Stimulated activated CD4-positive, alpha-beta T cell treated with anti-CD3 and anti-CD28 coated beads, Interleukin-15, amount 100 ng/mL, for 48 hours (primary cell): Measurements from ENCODE around the gene ANXA7.
"Not testable (repeated sequence)": the region's sequence is repeated elsewhere in the genome, so short reads cannot be mapped to it uniquely, and the experiment has no call there.

Source experiments
- DNase-seq, 2 donors: peaks; one replicate each; pipeline ENCODE4 v3.0.0-alpha.2; 2020; ENCODE audit warnings: low read depth in 2 of 2

The ANXA7 gene

DNA sequence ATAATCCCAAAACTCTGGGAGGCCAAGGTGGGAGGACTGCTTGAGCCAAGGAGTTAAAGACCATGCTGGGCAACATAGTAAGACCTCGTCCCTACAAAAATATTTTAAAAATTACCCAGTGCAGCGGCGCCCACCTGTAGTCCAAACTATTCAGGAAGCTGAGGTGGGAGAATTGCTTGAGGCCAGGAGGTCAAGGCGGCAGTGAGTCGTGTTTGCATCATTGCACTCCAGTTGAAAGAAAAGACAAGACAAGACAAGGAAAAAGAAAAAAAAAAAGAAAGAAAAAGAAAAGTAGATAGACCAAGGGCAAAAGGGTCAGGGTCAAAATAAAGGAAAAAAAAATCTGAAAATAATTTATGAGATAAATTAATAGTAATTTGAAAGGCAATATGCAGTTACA lies 5.8 kb downstream of the ANXA7 start:
- no peak for DNase-seq

DNA sequence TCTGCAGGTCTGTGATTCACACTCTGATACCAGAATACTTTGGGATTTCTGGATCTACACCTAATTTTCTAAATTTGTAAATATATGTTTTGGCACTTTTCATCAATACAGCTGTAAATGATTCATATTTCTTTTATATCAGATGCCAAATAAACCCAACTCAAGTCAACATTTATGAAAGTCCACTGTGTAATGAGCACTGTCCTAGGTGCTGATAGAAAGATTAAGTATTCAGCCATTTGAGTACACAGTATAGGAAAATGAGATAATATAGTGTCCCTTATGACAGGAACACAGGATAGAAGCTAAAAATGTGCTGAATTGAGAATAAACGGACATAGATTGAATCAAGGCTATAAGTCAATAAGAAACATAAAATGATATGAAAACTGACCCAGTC lies 6.4 kb downstream of the ANXA7 start:
- DNase-seq, result no peak

DNA sequence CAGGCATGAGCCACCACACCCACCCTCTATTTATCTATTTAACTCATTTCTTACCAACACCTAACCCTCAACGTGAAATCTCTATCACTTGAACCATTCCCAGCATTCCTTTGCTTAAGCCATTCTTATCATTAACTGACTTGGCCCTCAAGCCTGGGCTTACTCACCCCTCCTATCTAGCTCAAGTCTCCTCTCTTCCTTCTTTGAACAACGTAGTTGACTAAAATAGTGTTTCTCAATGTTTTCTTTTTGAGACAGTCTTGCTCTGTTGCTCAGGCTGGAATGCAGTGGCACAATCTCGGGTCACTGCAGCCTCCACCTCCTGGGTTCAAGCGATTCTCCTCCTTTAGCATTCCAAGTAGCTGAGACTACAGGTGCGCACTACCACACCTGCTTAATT lies 7.0 kb downstream of the ANXA7 start:
- no peak for DNase-seq

DNA sequence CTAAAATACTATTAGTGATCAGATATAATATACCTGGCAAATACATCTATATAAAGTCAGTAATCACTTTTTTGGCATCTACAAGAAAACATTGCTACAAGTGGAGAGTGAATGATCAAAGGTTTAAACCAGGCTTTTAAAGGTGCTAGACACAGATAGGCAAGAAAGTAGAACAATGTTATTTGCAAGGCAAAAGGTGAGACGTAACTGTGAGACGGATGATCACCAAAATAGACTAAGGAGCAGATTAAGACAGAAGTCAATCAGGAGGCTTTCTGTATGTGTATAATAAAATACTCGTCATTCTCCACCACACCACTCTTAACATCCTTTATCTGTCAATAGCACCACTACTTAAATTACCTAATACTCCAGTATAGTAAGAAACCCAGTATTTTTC lies 8.3 kb downstream of the ANXA7 start:
- no peak for DNase-seq

DNA sequence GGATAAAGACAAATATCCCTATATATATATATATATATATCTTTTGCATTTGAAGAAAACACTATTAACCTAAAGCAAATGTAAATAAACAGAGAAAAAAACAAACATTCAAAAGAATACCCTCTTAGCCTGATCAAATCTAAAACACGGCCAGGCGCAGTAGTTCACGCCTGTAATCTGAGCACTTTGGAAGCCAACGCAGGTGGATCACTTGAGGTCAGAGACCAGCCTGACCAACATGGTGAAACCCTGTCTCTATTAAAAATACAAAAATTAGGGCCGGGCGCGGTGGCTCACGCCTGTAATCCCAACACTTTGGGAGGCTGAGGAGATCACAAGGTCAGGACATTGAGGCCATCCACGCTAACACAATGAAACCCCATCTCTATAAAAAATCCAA lies 9.2 kb downstream of the ANXA7 start:
- DNase-seq, result no peak

DNA sequence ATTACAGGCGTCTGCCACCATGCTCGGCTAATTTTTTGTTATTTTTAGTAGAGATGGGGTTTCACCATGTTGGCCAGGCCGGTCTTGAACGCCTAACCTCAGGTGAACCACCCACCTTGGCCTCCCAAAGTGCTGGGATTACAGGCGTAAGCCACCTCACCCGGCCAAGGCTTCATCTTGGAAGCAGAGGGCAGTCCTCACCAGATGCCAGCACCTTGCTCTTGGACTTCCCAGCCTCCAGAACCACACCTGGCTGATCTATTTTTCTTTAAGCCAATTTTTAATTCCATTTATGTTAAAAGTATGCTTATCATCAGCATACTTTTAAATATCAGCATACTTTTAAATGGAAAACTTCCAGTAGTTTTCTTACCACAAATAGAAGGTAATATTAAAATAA lies 12.2 kb downstream of the ANXA7 start:
- no peak for DNase-seq

DNA sequence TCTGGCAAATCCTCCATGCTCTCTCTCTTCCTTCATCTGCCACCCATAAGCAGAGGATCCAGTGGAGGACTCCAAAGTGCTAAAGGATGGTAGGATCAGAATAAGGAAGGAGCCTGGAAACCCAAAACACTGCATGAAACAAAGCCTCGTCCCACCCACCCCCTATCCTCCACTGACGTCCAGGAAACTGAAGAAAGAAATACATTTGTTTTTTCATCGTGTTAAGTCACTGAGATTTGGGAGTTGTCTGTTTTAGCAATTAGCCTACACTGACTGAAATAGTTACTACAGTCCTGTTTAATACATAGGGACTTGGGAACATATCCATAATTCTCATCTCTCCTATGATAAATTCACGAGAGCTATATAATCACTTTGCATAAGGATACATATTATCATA lies 14.8 kb downstream of the ANXA7 start:
- no peak for DNase-seq

DNA sequence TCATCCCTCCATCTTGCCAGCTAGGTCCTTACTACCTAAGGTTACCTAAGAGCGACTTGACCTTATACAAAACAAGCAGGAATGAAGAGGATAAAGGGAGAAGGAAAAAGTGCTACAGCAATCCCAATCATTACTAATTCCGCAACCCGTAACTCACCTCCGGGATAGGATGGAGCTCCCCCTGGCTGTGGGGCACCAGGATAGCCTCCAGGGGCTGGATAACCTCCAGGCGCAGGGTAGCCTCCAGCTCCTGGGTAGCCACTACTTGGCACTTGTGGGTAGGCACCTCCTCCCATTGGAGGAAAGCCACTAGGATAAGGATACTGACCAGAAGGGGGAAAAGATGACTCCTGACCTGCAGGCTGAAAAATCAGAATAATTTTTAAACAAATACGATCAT lies 15.8 kb downstream of the ANXA7 start:
- no peak for DNase-seq

DNA sequence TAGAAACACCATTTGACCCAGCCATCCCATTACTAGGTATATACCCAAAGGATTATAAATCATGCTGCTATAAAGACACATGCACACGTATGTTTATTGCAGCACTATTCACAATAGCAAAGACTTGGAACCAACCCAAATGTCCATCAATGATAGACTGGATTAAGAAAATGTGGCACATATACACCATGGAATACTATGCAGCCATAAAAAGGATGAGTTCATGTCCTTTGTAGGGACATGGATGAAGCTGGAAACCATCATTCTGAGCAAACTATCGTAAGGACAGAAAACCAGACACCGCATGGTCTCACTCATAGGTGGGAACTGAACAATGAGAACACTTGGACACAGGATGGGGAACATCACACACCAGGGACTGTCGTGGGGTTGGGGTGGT lies 19.5 kb downstream of the ANXA7 start:
- DNase-seq, result not testable (repeated sequence)

DNA sequence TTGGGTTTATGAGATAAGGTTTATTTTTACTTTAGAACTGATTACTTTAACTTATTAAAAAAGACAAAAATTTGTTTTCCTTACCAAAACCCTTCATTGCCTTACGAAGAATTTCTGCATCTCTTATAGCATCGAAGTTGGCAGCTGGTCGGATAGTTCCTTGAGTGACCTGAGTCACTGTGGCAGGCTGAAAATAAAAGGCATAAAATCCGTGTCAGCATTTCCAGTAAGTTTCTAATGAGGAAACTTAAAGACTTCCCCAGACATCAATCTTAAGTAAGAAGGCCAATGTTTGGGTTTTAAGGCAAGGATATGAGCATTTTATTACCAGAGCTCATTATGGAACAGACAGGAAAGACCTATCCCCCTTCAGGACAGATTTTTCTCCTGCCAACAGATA lies 25.6 kb downstream of the ANXA7 start:
- DNase-seq, result no peak

DNA sequence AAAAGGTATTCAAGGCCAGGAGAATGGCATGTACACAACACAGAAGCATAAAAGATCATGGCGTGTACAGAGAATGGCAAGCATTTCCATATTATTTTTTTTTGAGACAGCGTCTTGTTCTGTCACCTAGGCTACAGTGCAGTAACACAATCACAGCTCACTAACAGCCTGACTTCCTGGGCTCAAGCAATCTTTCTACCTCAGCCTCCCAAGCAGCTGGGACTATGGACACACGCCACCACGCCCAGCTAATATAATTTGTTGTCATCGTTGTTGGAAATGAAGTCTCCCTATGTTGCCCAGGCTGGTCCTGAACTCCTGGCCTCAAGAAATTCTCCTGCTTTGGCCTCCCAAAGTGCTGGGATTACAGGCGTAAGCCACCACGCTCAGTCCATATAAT lies 27.3 kb downstream of the ANXA7 start:
- DNase-seq, result no peak

DNA sequence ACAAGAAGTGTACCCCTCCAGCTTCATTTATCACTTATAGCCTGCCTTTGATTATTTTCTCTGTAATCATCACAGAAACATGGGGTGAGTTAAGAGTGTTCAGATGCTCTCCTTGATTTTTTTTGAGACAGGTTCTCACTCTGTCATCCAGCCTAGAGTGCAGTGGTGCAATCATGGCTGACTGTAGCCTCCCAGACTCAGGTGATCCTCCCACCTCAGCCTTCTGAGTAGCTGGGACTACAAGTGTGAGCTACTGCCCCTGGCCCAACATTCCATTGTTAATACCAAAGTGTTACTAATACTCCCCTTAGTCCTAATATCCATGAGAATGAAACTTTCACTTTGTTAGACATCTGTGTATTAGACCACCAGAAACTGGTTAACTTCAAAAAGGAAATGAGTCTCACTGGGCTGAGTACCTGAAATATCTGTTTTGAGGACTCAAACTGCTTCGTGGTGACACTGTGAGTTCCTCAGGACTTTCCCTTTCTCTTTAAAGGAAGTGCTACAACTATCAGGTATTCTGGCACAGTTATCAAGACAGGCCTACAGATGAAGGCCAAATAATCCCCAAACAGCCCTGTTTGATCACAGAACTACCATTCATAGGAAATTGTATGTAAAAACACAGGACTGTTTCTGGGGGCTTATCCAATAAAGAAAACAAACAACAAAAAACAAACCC lies 34.7 kb downstream of the ANXA7 start:
- DNase-seq, result no peak

DNA sequence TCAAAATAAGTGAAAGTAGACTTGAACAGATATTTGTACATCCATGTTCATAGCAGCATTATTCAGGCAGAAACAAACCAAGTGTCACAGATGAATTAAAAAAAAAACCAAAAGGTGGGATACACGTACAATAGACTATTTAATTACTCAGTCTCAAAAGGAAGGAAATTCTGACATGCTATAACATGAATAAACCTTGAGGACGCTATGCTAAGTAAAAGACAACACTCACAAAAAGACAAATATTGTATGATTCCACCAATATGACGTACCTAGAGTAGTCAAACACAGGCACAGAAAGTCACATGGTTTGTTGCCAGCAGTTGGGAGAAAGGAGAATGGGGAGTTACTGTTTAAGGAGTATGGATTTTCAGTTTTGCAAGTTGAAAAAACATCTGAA lies 37.2 kb downstream of the ANXA7 start:
- DNase-seq, result no peak

DNA sequence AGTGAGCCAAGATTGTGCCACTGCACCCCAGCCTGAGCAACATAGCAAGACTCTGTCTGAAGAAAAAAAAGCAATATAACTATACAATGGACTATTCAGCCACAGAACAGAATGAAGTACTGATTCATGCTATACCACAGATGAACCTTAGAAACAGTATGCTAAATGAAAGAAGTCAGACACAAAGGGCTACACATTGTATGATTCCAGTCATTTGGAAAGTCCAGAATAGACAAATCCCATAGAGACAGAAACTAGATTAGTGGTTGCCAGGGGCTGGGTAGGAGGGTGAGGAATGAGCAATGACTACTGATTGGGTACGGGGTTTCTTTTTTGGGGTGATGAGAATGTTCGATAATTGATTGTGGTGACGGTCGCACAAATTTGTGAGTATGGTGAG lies 45.6 kb downstream of the ANXA7 start:
- DNase-seq, result peak in 1 of 2 donors; percentile 3

DNA sequence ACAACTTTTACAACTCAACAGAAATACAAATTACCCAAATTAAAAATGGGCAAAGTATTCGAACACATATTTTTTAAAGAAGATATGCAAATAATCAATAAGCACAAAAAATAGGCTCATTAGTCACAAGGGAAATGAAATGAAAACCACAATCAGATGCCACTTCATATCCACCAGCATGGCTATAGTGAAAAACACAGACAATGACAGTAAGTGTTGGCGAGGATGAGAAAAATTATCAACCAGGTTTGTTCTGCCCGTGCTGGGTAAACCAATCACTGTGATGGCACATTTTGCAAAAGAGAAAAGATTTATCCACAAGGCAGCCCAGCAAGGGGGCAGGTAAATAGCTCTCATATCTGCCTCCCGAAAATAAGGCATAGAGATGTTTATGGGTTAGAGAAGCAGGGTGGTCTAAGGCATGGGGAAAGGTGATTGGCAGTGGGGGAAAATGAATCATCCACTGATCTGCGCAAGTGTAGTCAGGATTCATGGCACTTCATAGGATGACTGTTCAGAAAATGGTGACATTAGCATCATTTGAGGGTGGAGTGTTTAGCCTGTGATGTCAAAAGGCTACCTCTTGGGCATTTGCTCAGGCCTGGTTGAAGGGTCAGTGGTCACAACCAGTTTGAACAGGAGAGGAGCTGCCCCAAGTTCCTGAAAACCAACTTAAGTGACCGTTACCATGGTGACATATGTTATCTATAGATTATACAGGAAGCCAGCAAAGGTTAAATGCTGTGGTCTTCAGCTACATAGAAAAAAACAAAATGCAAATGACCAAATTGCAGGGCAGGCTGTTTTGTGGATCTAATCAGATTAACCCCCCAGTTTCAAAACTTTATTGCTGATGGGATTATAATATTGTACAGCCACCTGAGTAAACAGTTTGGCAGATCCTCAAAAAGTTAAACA lies 47.2 kb downstream of the ANXA7 start:
- no peak for DNase-seq

DNA sequence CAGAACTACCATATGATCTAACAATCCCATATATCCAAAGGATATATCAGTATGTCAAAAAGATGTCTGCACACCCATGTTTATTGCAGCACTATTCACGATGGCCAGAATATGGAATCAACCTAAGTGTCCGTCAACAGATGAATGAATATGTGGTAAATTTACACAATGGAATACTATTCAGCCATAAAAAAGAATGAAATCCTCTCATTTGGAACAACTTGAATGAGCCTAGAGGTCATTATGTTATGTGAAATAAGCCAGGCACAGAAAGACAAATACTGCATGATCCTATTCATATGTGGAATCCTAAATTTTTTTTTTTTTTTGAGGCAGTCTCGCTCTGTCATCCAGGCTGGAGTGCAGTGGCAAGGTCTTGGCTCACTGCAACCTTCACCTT lies 48.9 kb downstream of the ANXA7 start:
- DNase-seq, result no peak

DNA sequence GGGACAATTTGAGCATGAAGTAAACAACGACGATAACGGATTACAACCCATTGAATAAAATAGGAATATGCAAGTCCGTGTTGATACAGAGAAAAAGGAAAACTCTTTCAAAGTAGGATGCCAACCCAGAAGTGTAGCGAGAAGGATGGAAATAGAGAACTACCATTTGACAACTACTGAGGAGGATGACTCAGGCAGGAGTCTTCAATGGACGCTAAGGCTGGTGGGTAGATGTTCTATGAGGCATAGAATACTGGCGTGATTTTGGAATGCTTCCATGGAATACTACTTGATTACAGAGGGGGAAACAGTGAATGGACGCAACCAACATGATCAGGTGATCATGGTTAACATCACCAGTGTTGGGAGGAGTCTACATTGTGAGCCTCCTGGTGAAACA lies 54.4 kb downstream of the ANXA7 start:
- DNase-seq, result no peak

DNA sequence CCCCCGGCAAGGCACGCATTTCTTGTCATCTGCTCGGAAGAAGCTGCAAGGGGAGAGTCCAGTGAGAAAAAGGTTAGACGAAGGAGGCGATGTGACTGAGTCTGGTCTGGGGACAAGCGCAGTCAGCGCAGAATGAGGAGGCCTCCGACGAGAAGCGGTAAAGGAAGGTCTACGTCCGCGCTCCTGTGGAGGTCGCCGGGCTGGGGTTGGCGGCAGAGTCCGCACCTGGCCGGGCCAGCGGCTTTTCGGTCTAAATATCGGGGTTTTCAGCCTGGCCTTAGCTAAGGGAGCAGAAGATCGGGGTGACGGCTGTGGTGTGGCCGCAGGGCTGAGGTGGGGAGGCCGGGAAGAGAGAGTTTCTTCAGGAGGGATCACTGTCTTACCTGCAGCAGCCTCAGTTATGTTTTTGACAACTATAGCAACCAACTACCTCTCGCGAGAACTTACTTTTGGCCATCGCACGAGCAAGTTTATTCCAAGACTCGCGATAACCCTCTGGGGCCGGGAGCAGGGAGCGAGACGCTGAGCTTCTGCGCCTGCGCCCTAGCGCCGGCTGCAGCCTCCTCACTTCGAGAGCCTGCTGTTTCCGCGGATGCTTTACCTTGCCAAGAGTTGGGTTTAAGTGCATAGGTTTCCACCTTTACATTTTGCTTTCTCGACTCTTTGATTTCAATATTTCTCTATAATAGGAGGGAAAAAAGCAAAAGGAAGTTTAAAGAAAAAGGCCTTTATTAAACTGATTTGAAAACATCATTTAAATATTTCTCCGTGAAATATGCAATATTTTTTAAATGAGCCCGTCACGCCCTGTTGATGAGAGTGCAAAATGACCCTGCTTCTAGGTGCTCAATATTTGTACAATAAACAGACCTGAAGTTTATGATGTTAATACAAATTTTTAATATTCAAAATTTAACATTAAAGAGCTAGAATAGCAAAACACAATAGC lies 55.3 kb downstream of the ANXA7 start, which contains the start of gene CFAP70:
Gene CFAP70, minus strand, starts transcription at position 534 of the 949 bp plus-strand sequence. CDS start 4,068 bp downstream, outside the sequence.
- DNase-seq, result peak; percentile 87 to 89

DNA sequence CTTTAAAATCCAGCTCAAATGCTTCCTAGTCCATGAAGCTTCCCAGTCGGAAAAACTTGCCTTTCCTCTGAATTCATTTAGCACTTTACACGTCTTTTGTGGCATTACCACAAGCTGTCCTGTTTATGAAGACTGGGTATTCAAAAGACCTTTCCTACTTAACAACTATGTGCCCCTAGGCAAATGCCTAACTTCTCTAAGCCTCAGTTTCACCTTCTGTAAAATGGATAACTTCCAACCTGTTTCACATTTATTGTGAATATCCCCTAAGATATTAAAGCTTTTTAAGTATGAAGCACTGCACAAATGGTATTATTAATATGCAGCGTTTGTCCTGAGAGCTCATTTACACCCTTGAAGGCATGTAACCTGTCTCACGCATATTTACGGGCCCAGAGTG lies 56.0 kb downstream of the ANXA7 start:
- no peak for DNase-seq

DNA sequence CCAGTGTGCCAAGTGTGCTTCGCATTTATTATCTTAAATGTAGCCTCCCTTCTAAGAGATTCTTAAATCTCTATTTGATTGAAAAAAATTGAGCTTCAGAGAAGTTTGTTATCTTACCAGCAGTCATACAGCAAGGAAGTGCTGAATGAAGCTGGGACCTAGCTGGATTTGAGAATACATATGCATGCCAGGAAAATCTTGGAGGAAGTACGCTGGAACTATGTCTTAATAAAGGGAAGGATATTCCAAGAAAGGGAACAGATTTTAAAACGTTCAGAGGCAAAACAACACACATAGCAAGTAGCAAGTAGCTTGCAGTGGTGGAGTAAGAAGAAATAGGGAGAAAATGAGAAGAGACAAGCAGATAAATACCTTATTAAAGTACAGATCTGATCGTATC lies 56.7 kb downstream of the ANXA7 start:
- no peak for DNase-seq

DNA sequence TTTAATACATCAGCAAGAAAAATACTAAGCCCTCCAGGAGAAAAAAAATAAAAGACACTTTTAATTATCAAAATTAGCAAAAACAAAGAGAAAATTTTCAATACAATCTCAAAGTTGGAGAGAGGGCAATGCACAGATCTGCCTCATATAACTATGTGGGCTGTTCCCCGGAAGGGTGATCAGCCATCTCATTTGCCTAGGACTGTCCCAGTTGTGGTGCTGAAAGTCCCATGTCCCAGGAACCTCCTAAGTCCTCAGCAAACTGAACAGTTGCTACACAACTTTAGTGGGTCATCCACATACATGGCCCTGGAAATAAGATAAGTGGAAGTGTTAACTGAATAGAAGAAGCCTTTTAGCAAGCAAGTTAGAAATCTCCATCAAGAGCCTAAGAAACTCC lies 69.6 kb downstream of the ANXA7 start:
- no peak for DNase-seq

DNA sequence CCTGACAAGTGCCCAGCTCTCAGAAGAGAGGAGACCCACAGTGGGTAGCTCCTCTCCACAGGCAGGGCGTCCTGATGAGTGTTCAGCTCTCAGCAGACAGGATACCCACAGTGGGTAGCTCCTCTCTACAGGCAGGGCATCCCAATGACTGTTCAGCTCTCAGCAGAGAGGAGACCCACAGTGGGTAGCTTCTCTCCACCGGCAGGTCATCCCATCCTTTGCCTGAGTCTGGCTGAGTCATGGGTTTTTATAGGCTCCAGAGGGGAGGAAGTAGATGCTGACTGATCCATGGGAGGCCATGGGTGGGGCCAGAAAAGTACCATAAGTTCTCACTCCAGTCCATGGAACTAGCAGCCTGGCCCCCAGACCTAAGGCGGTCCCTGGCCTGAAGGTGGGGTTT lies 73.7 kb downstream of the ANXA7 start:
- no peak for DNase-seq
